IPS-15b (cell line): Measurements from ENCODE around the gene NOS3.
A peak's percentile ranks its signal among the peaks of the same experiment; 100 is the strongest.

Source experiments
- H3K27me3 ChIP-seq: one replicate; pipeline ENCODE4 v1.6.1; 2013; ENCODE audit warnings: low read length; ENCODE audit not compliant: control insufficient read depth, insufficient read depth
- H3K36me3 ChIP-seq: one replicate; pipeline ENCODE4 v1.6.1; 2013; ENCODE audit warnings: low read length; ENCODE audit not compliant: control insufficient read depth, insufficient read depth
- H3K4me1 ChIP-seq: one replicate; pipeline ENCODE4 v1.6.1; 2013; ENCODE audit warnings: mild to moderate bottlenecking, low read length; ENCODE audit not compliant: control insufficient read depth, insufficient read depth
- H3K4me3 ChIP-seq: one replicate; pipeline ENCODE4 v1.5.1; 2013; ENCODE audit warnings: low read depth, low read length
- H3K9ac ChIP-seq: one replicate; pipeline ENCODE4 v1.6.1; 2013; ENCODE audit warnings: low read depth, mild to moderate bottlenecking, low read length
- H3K9me3 ChIP-seq: one replicate; pipeline ENCODE4 v1.6.1; 2013; ENCODE audit warnings: mild to moderate bottlenecking, low read length; ENCODE audit not compliant: control insufficient read depth, insufficient read depth

The NOS3 gene

DNA sequence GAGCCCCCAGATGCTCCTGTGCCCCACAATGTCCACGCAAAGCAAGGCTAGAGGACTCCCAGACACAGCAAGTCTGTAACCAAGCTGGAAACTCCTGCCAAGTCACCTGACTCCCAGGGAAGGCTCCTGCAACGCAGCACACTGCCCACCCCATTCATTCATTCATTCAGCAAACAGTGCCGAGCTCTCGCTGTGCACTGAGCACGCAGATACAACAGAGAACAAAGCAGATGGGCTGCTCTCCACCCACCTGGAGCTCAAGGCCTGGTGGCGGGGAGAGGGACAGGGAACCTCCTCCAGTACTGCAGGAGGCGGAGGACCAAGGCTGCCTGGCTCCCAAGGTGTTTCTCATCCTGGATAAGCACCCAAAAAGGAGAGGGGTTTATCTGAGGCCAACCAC is 21.3 kb upstream of the NOS3 start:
- H3K27me3 ChIP-seq, result peaks cover 10% of the 10 kb centered on the region
- peaks cover 10% of the 10 kb centered on the region for H3K4me1 ChIP-seq
- H3K4me3 ChIP-seq, result no peak overlapping the region
- H3K9ac ChIP-seq, result no peak overlapping the region
- H3K9me3 ChIP-seq, result no peaks in the 10 kb centered on the region
- H3K36me3 ChIP-seq, result peaks cover 3% of the 10 kb centered on the region

GRCh38 chr7:150970424-150970823 is 20.4 kb upstream of the NOS3 start:
- Histone ChIP-seq H3K36me3 (peaks cover 3% of the 10 kb centered on the region), H3K27me3 (peaks cover 10% of the 10 kb centered on the region), H3K4me3 (no peak overlapping the region), H3K9me3 (no peaks in the 10 kb centered on the region), H3K9ac (no peak overlapping the region), H3K4me1 (peaks cover 8% of the 10 kb centered on the region)

DNA sequence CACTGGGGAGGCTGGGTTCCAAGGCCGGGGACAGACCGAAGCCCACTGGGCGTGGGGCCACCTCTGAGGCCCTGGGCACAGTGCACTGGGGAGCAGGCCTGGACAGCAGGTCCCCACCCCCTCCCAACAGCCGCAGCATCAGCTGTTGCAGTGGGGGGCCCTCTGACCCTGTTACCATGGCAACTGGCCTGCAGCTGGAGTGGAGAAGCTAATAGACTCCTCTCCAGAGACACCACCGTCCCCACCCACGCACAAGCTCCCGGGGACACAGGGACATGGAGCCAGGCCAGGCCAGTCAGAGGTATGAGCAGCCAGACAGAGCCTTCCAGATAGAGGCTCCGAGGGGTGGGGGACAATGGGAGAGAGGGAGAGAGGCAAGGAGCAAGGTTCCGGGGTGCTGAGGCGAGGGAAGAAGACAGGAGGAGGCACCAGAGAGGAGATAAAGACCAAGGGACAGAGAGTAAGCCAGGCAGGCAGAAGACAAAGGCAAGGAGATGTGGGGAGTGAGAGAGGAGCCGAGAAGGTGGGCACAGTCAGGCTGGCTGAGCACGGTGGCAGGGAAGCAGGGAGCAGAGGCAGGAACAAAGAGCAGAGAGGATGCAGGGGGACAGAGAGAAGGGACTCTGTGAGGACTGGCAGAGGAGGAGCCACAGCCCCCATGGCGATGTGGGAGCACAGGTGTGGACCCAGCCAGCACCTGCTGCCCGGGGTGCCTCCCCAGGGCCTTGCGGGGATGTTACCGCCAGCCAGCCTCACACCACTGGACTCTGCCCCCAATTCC is 19.4 kb upstream of the NOS3 start:
- H3K4me3 ChIP-seq, result no peak overlapping the region
- peaks cover 14% of the 10 kb centered on the region for H3K4me1 ChIP-seq
- H3K27me3 ChIP-seq, result peaks cover 10% of the 10 kb centered on the region
- no peak overlapping the region for H3K9ac ChIP-seq
- no peaks in the 10 kb centered on the region for H3K9me3 ChIP-seq
- peaks cover 3% of the 10 kb centered on the region for H3K36me3 ChIP-seq

- peaks cover 18% of the 10 kb centered on the region for H3K4me1 ChIP-seq
- H3K4me3 ChIP-seq, result no peak overlapping the region
- H3K27me3 ChIP-seq, result peaks cover 14% of the 10 kb centered on the region
- H3K9ac ChIP-seq, result no peak overlapping the region
- H3K36me3 ChIP-seq, result peaks cover 3% of the 10 kb centered on the region
- no peaks in the 10 kb centered on the region for H3K9me3 ChIP-seq
Observed at GRCh38 chr7:150972023-150972468, 18.8 kb upstream of the NOS3 start.

GRCh38 chr7:150972741-150973140 is 18.1 kb upstream of the NOS3 start:
- H3K36me3 ChIP-seq, result peaks cover 3% of the 10 kb centered on the region
- H3K4me3 ChIP-seq, result no peak overlapping the region
- no peaks in the 10 kb centered on the region for H3K9me3 ChIP-seq
- H3K4me1 ChIP-seq, result peaks cover 19% of the 10 kb centered on the region
- peaks cover 18% of the 10 kb centered on the region for H3K27me3 ChIP-seq
- H3K9ac ChIP-seq, result no peak overlapping the region

GRCh38 chr7:150973571-150974451 is 17.0 kb upstream of the NOS3 start:
- H3K36me3 ChIP-seq, result peaks cover 3% of the 10 kb centered on the region
- H3K4me3 ChIP-seq, result peak overlapping the region; percentile 50
- H3K9ac ChIP-seq, result no peak overlapping the region
- no peaks in the 10 kb centered on the region for H3K9me3 ChIP-seq
- peaks cover 18% of the 10 kb centered on the region for H3K27me3 ChIP-seq
- peaks cover 19% of the 10 kb centered on the region for H3K4me1 ChIP-seq

DNA sequence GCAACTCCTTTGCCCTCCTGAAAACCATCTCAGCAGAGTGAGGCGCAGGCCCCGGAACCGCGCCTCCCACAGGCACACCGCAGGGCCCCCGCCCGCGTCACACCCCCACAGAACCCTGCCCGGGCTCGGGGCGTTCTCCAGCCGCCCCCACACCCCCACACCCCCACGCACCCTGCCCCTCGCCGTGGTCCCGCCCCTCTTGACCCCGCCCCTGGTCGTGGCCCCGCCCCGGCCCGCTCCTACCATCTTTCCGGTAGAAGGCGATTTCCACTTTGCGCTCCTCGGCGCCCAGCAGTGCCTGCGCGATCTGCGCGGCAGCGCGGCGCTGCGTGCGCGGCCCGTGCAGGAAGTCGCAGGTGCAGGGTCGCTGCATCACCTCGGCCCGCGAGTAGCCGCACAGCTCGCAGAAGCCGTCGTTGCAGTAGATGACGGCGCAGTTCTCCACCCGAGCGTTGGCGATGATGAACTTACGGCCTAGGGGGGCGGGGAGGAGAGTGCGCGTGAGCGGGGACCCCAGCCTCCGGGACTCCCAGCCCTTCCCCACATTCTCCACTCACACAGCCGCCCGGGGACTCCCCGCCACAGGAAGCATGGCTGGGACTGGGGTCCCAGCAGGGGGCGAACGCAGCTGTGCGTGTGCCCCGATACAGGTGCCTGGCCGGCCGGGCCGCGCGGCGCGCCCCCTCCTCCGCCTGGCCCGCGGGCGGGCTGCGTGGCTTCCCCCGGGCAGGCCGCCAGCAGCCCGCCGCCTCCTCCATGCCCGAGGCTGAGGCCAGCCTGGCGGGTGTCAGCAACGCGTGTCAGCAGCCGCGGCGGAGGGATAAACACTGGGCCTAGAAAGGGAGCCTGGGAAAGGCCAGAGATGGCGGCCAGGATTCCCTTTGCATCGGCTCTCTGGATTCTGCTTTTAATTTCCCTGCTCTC is 16.1 kb upstream of the NOS3 start:
- Histone ChIP-seq H3K4me3 (peak overlapping the region; percentile 85), H3K27me3 (peaks cover 22% of the 10 kb centered on the region), H3K9ac (no peak overlapping the region), H3K36me3 (peaks cover 3% of the 10 kb centered on the region), H3K4me1 (peaks cover 18% of the 10 kb centered on the region), H3K9me3 (no peaks in the 10 kb centered on the region)

DNA sequence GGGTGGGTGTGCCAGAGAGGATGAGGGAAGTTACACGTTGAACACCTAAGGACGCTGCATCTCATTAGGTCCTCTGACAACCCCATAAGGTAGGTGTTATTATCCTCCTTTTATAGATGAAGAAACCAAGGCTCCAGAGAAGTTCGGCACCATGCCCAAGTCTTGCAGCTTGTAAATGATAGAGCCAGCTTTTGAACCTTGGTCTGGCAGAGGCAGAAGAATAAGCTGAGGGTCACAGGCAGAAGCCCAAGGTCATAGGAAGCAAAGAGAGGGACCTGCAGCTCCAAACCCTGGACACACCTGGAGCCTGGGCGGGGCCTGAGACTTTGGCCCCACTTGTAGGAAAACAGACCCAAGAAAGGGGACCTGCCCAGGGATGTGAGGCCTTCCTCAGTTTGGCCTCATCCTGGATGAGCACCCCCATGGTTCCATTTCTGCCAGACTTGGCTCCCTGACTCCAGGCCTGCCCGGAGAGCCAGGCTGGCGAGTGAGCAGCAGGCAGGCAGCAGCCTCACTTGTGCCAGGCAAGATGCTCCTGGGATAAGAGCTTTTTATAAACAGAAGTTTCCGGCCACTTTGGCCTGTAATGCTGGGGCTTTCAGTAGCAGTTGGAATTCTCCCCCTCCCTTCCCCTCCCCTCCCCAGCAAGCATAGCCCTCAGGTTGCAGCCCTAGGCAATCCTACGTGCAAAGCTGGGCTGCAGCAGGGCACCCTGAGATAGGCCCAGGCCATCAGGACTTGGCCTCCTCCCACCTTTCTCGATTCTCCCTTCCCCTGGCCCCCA is 15.1 kb upstream of the NOS3 start:
- peaks cover 28% of the 10 kb centered on the region for H3K4me1 ChIP-seq
- no peaks in the 10 kb centered on the region for H3K9me3 ChIP-seq
- H3K4me3 ChIP-seq, result peak overlapping the region; percentile 85
- H3K36me3 ChIP-seq, result peaks cover 3% of the 10 kb centered on the region
- H3K9ac ChIP-seq, result no peak overlapping the region
- H3K27me3 ChIP-seq, result peaks cover 29% of the 10 kb centered on the region

GRCh38 chr7:150976529-150977381 is 14.1 kb upstream of the NOS3 start:
- Histone ChIP-seq H3K36me3 (peaks cover 3% of the 10 kb centered on the region), H3K9me3 (no peaks in the 10 kb centered on the region), H3K9ac (no peak overlapping the region), H3K4me3 (peak overlapping the region; percentile 48), H3K4me1 (peaks cover 28% of the 10 kb centered on the region), H3K27me3 (peaks cover 34% of the 10 kb centered on the region)

DNA sequence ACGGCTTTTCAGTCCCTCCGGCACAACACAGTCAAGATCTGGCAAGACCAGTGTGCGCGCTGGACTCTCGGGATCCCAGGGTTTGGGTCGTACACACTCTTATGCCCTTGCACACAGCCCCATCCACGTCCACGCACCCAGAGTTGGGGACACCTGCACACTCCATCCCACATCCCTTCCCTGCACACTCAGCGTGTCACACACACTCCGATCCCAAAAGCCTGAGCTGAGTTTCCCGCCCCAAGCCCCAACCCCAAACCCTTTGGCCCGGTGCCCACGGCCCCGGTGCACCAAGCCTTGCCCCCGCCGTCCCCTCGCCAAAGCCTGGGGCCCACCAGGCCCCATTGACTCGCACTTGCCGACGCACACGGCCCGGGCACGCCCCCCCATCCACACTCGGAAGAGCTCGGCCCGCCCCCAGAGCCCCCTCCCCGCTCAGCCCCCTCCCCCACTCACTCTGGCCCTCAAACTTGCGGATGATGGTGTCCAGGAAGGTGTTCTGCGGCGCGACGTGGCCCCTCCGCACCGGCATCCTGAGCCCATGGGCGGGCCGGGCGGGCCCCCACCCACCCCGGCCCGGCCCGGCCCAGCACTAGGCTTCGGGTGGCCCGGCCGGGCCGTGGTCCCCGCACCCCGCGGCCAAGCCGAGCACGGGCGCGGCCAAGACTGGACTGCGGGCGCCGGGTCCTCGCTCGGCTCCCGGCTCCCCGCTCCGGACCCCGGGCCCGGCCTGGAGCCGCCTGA is 13.3 kb upstream of the NOS3 start:
- Histone ChIP-seq H3K36me3 (peaks cover 3% of the 10 kb centered on the region), H3K9me3 (no peaks in the 10 kb centered on the region), H3K27me3 (peaks cover 40% of the 10 kb centered on the region), H3K4me1 (peaks cover 28% of the 10 kb centered on the region), H3K9ac (no peak overlapping the region), H3K4me3 (peak overlapping the region; percentile 48)
